MM.1S (cell line): Measurements from ENCODE around the gene ENOX1.

Experiments
- EZH2 ChIP-seq: fragments of 300-600 bp; sonication (generic); optimal IDR thresholded peaks from 2 replicates; pipeline ENCODE3; 2017; ENCODE audit warnings: low read depth, mild to moderate bottlenecking, antibody characterized with exemption, low read length, mixed read lengths
- TF ChIP-seq, protein P1 (sequence below): fragments of 300-600 bp; sonication (generic); IDR thresholded peaks from 2 replicates; pipeline ENCODE4 v1.5.1; 2016; ENCODE audit warnings: antibody characterized with exemption, low read length, mixed read lengths

DNA sequence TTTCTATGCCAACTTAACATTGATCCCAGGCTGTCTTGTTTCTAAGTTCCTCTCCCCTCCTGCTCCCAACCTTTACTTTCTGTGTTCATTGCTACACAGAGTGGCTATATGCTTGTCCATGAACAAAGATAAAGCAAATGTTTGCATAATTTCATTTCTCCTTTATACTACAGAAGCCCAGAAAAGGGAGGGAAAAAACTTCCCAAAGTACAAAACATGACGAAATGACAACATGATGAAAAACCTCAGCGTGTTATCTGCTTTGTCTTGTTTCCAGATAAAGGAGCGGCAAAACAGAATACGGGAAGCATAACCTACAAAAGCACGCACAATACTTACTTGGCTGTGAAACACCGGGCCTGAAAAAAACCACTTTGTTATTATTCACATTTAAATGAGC lies 426.6 kb downstream of the ENOX1 start:
- no peak for TF ChIP-seq EZH2
- TF ChIP-seq, protein P1, sequence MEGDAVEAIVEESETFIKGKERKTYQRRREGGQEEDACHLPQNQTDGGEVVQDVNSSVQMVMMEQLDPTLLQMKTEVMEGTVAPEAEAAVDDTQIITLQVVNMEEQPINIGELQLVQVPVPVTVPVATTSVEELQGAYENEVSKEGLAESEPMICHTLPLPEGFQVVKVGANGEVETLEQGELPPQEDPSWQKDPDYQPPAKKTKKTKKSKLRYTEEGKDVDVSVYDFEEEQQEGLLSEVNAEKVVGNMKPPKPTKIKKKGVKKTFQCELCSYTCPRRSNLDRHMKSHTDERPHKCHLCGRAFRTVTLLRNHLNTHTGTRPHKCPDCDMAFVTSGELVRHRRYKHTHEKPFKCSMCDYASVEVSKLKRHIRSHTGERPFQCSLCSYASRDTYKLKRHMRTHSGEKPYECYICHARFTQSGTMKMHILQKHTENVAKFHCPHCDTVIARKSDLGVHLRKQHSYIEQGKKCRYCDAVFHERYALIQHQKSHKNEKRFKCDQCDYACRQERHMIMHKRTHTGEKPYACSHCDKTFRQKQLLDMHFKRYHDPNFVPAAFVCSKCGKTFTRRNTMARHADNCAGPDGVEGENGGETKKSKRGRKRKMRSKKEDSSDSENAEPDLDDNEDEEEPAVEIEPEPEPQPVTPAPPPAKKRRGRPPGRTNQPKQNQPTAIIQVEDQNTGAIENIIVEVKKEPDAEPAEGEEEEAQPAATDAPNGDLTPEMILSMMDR, result no peak
